ENCODE data around the gene MMP11.

- TF ChIP-seq CTCF (IDR thresholded peaks at IDR 0.05) (no peak), POLR2A (IDR thresholded peaks at IDR 0.05) (no peak)
These were observed 28.6 kb upstream of the MMP11 start for GRCh38 chr22:23744001-23744400.
